ENCODE measurements around the gene PIK3C2G. TPM values are rescaled to one million over a fixed set of nuclear protein-coding genes. Genes with fewer than 3 reads are reported as not detected.

Gene PIK3C2G
- total RNA-seq, 1 experiment from 2014 or later = not detected

DNA sequence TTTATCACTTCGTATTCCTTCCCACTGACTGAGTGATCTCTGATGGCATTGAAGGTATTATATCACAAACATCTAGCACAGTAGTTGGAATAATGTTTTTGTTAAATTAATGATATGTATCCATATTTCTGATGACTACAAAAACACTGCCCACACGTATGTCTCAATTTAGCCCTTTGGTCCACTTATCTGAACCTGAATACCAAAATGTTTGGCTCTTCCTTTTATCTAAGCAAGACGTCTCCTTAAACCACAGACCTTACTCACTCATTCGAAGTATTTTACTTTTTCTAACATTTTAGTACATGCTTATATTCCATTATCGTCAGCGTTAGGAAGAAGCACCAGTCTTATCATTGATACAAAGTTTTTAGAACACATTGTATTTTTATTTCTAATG lies 126.4 kb downstream of the PIK3C2G start:
- H3K18ac ChIP-seq (ENCODE audit: insufficient read length, low read depth, low read length) = no peak overlapping the region
- H3K14ac ChIP-seq (ENCODE audit: insufficient read depth, low read length) = no peak overlapping the region
- H3K79me2 ChIP-seq (ENCODE audit: insufficient read depth, low read length) = no peaks in the 10 kb centered on the region
- H3T11ph ChIP-seq (ENCODE audit: low read length) = no peak overlapping the region
- Mint-ChIP-seq H3K27ac (no peak overlapping the region; a peak in 1 of 7 replicates), H3K4me1 (peaks cover 10% of the 10 kb centered on the region in 2 experiments), H3K9me3 (no peaks in the 10 kb centered on the region), H3K36me3 (ENCODE audit: insufficient read depth in 1 of 3, low read depth in 3 of 3) (no peaks in the 10 kb centered on the region; a peak in 1 of 7 replicates), H3K4me3 (no peak overlapping the region), H3K27me3 (ENCODE audit: low read depth) (no peaks in the 10 kb centered on the region; the same call in 1 of the 2 replicates)
- H4K5ac ChIP-seq (ENCODE audit: insufficient read length, low read depth, low read length) = no peak overlapping the region
- no peaks in the 10 kb centered on the region for H4K20me1 ChIP-seq (ENCODE audit: control insufficient read depth, insufficient read depth, insufficient read length)
- no peak overlapping the region for H2BK12ac ChIP-seq (ENCODE audit: insufficient read length, low read depth, low read length)
- H2AFZ ChIP-seq (ENCODE audit: low read length) = no peak overlapping the region
- no peak for TF ChIP-seq CTCF (conservative IDR thresholded peaks at IDR 0.05)
- no peaks in the 10 kb centered on the region for H3K9me3 ChIP-seq (ENCODE audit: control insufficient read depth, low read depth, low read length)
- H2BK5ac ChIP-seq (ENCODE audit: insufficient read length, low read length) = no peak overlapping the region
- H2BK120ac ChIP-seq (ENCODE audit: low read depth, low read length, poor library complexity, severe bottlenecking) = no peak overlapping the region
- no peak for DNase-seq
- H3K56ac ChIP-seq (ENCODE audit: insufficient read length, low read depth, low read length) = no peak overlapping the region
- no peaks in the 10 kb centered on the region for H3K79me1 ChIP-seq (ENCODE audit: insufficient read depth, low read depth, low read length, poor library complexity, severe bottlenecking)
- H3K27me3 ChIP-seq (ENCODE audit: insufficient read depth, low read length) = no peaks in the 10 kb centered on the region
- no peak overlapping the region for H2BK15ac ChIP-seq (ENCODE audit: low read depth, low read length)
- no peaks in the 10 kb centered on the region for H3K23me2 ChIP-seq (ENCODE audit: insufficient read length, low read depth, low read length, poor library complexity, severe bottlenecking)
- no peak overlapping the region for H3K4ac ChIP-seq (ENCODE audit: low read depth, low read length)
- no peak overlapping the region for H3K4me2 ChIP-seq (ENCODE audit: insufficient read depth, insufficient read length, low read length)
- no peak overlapping the region for H4K8ac ChIP-seq (replicated peaks; ENCODE audit: insufficient read length, low read depth, low read length)
- no peak overlapping the region for H3K27ac ChIP-seq (ENCODE audit: insufficient read length, low read depth, low read length)
- no peak overlapping the region for H2BK20ac ChIP-seq (ENCODE audit: low read depth, low read length, poor library complexity, severe bottlenecking)
- H2AK5ac ChIP-seq (ENCODE audit: insufficient read length, low read length) = no peak overlapping the region
- no peak overlapping the region for H3K9ac ChIP-seq (ENCODE audit: extremely low read depth, insufficient read length, low read length)
- H3K23ac ChIP-seq (ENCODE audit: insufficient read length, low read depth, low read length) = no peak overlapping the region
- H4K91ac ChIP-seq (ENCODE audit: insufficient read length, low read depth, low read length) = no peak overlapping the region
- no CpG with 5 or more reads among the region's 6 CpGs for WGBS (ENCODE audit: extremely low coverage, insufficient read length, low lambda C conversion rate)
- no peaks in the 10 kb centered on the region for H3K4me1 ChIP-seq (ENCODE audit: insufficient read depth, low read length)
